DOHH2 (cell line): Measurements from ENCODE around the gene ASXL2.

Experiments
- H3F3A ChIP-seq: fragments of 200-600 bp; sonication (generic), shearing (Covaris generic); 2 replicates; pipeline ENCODE4 v1.6.0; 2016; ENCODE audit warnings: antibody characterized with exemption, mild to moderate bottlenecking; ENCODE audit not compliant: control insufficient read depth, insufficient read depth
- H3K27ac ChIP-seq: fragments of 200-600 bp; sonication (generic); 2 replicates; pipeline ENCODE4 v1.5.1; 2014; ENCODE audit warnings: low read depth, mild to moderate bottlenecking, low read length, moderate library complexity
- H3K27me3 ChIP-seq: fragments of 200-600 bp; sonication (generic); 2 replicates; pipeline ENCODE4 v1.6.1; 2014; ENCODE audit warnings: mild to moderate bottlenecking, low read length, mixed read lengths; ENCODE audit not compliant: control insufficient read depth
- H3K36me3 ChIP-seq: fragments of 200-600 bp; sonication (generic); 2 replicates; pipeline ENCODE4 v1.6.1; 2014; ENCODE audit warnings: mild to moderate bottlenecking, low read length, moderate library complexity, mixed read lengths; ENCODE audit not compliant: control insufficient read depth
- H3K4me1 ChIP-seq: fragments of 200-600 bp; sonication (generic); 2 replicates; pipeline ENCODE4 v1.6.1; 2014; ENCODE audit warnings: mild to moderate bottlenecking, low read length, mixed read lengths; ENCODE audit not compliant: control insufficient read depth
- H3K4me2 ChIP-seq: fragments of 200-600 bp; sonication (generic); 2 replicates; pipeline ENCODE4 v1.6.0; 2014; ENCODE audit warnings: mild to moderate bottlenecking, low read length, moderate library complexity
- H3K4me3 ChIP-seq: fragments of 200-600 bp; sonication (generic); 2 replicates; pipeline ENCODE4 v1.5.1; 2014; ENCODE audit warnings: mild to moderate bottlenecking, low read length, mixed read lengths
- H3K79me2 ChIP-seq: fragments of 200-600 bp; sonication (generic); 2 replicates; pipeline ENCODE4 v1.6.1; 2014; ENCODE audit warnings: mild to moderate bottlenecking, low read length, mixed read lengths; ENCODE audit not compliant: control insufficient read depth
- H3K9me2 ChIP-seq: fragments of 200-600 bp; sonication (generic); replicated peaks from 2 replicates; pipeline ENCODE4 v1.6.1; 2014; ENCODE audit warnings: mild to moderate bottlenecking, low read length, mixed read lengths; ENCODE audit not compliant: control insufficient read depth
- H3K9me3 ChIP-seq: fragments of 200-600 bp; sonication (generic); 2 replicates; pipeline ENCODE4 v1.6.1; 2014; ENCODE audit warnings: antibody characterized with exemption, low read length, mixed read lengths; ENCODE audit not compliant: control insufficient read depth, insufficient read depth
- H4K20me1 ChIP-seq: fragments of 200-600 bp; sonication (generic); 2 replicates; pipeline ENCODE4 v1.6.0; 2014; ENCODE audit warnings: low read depth, mild to moderate bottlenecking, antibody characterized with exemption, low read length, moderate library complexity; ENCODE audit not compliant: control insufficient read depth, insufficient read depth
- EZH2phosphoT487 ChIP-seq: fragments of 200-600 bp; sonication (generic); IDR thresholded peaks from 2 replicates; pipeline ENCODE4 v1.6.1; 2017; ENCODE audit warnings: borderline replicate concordance, mild to moderate bottlenecking, antibody characterized with exemption, low read length, moderate library complexity, mixed read lengths
- TF ChIP-seq, protein P1 (sequence below): fragments of 200-600 bp; sonication (generic); IDR thresholded peaks from one replicate; pipeline ENCODE4 v1.5.1; 2014; ENCODE audit warnings: antibody characterized with exemption, mild to moderate bottlenecking, low read depth, low read length; ENCODE audit not compliant: poor library complexity, severe bottlenecking

Gene ASXL2

DNA sequence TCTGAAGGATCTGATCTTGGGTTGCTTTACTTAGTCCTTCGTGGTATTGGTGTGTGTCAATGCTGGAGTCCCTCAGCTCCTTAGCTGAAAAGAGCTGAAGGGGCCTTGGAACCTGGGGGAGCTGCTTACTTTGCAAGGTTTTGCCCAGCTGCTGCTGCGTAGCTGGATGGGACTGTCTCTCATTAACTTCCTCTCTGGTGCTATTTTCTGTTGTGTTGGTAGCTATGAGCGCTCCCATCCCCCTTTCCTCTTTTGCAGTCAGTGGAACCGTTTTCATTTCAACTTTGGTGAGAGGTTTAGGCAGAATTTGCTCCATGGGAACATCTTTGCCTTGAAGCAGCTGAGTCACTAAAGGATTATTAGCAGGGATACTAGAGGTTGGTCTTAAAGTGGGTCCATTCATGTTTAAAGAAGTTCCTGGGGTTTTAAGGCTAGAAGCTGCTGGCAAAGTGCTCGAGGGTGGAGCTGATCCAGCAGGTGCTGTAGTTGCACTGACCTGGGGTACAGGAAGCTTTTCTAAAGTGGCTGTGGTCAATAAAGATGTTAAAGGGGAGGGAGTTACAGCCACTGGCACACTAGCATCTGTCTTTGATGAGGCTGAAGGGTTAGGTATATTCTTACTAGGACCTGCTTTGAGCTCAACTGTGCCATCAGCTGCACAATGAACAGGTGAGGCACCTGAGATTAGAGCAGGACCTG is 135.0 kb downstream of the ASXL2 start:
- TF ChIP-seq, protein P1, sequence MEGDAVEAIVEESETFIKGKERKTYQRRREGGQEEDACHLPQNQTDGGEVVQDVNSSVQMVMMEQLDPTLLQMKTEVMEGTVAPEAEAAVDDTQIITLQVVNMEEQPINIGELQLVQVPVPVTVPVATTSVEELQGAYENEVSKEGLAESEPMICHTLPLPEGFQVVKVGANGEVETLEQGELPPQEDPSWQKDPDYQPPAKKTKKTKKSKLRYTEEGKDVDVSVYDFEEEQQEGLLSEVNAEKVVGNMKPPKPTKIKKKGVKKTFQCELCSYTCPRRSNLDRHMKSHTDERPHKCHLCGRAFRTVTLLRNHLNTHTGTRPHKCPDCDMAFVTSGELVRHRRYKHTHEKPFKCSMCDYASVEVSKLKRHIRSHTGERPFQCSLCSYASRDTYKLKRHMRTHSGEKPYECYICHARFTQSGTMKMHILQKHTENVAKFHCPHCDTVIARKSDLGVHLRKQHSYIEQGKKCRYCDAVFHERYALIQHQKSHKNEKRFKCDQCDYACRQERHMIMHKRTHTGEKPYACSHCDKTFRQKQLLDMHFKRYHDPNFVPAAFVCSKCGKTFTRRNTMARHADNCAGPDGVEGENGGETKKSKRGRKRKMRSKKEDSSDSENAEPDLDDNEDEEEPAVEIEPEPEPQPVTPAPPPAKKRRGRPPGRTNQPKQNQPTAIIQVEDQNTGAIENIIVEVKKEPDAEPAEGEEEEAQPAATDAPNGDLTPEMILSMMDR = no peak
- no peak for TF ChIP-seq EZH2phosphoT487
- H3K4me3 ChIP-seq = no peak overlapping the region
- no peak overlapping the region for H3K27ac ChIP-seq
- no peaks in the 10 kb centered on the region for H3K79me2 ChIP-seq
- H3K36me3 ChIP-seq = peaks cover 29% of the 10 kb centered on the region
- no peaks in the 10 kb centered on the region for H3F3A ChIP-seq
- no peaks in the 10 kb centered on the region for H3K9me3 ChIP-seq
- no peaks in the 10 kb centered on the region for H3K27me3 ChIP-seq
- H3K9me2 ChIP-seq = no peaks in the 10 kb centered on the region
- H3K4me1 ChIP-seq = peaks cover 7% of the 10 kb centered on the region
- H4K20me1 ChIP-seq = no peaks in the 10 kb centered on the region
- H3K4me2 ChIP-seq = no peak overlapping the region

GRCh38 chr2:25742501-25742900 is 135.8 kb downstream of the ASXL2 start:
- H3K36me3 ChIP-seq = peaks cover 26% of the 10 kb centered on the region
- H4K20me1 ChIP-seq = no peaks in the 10 kb centered on the region
- H3K27ac ChIP-seq = no peak overlapping the region
- H3K4me1 ChIP-seq = peaks cover 7% of the 10 kb centered on the region
- H3K27me3 ChIP-seq = no peaks in the 10 kb centered on the region
- TF ChIP-seq EZH2phosphoT487 = no peak
- TF ChIP-seq, protein P1 = no peak
- H3K9me3 ChIP-seq = no peaks in the 10 kb centered on the region
- no peaks in the 10 kb centered on the region for H3K79me2 ChIP-seq
- no peaks in the 10 kb centered on the region for H3F3A ChIP-seq
- no peak overlapping the region for H3K4me3 ChIP-seq
- no peak overlapping the region for H3K4me2 ChIP-seq
- no peaks in the 10 kb centered on the region for H3K9me2 ChIP-seq

- Histone ChIP-seq H4K20me1 (no peaks in the 10 kb centered on the region), H3K36me3 (peaks cover 26% of the 10 kb centered on the region), H3K4me2 (no peak overlapping the region), H3K79me2 (no peaks in the 10 kb centered on the region), H3F3A (no peaks in the 10 kb centered on the region), H3K27ac (no peak overlapping the region), H3K9me3 (no peaks in the 10 kb centered on the region), H3K27me3 (no peaks in the 10 kb centered on the region), H3K4me3 (no peak overlapping the region), H3K4me1 (peaks cover 7% of the 10 kb centered on the region), H3K9me2 (no peaks in the 10 kb centered on the region)
- TF ChIP-seq EZH2phosphoT487 = no peak
- TF ChIP-seq, protein P1 = no peak
Measured at GRCh38 chr2:25740810-25741381, 137.4 kb downstream of the ASXL2 start.
